Putamen (tissue), 1 donor: ENCODE data around the gene IPO9.
"Not testable (repeated sequence)": the region's sequence is repeated elsewhere in the genome, so short reads cannot be mapped to it uniquely, and the experiment has no call there.

Experiments
- DNase-seq: peaks from one replicate; pipeline ENCODE4 v3.0.0-alpha.2; 2016; ENCODE audit warnings: low spot score

The IPO9 gene

GRCh38 chr1:201888282-201889089, 59.5 kb downstream of the IPO9 start, which contains the start of gene SHISA4:
Gene SHISA4, plus strand, starts transcription at chr1:201888898. Its CDS starts 97 bp downstream, at chr1:201888995.
- peak; percentile 98 for DNase-seq

GRCh38 chr1:201889090-201889968, 60.4 kb downstream of the IPO9 start:
- DNase-seq: peak; percentile 31

GRCh38 chr1:201890223-201890622, 61.3 kb downstream of the IPO9 start:
- DNase-seq: no peak

- DNase-seq: no peak
These were observed 62.0 kb downstream of the IPO9 start for GRCh38 chr1:201890806-201891450.

GRCh38 chr1:201891451-201892045, 62.6 kb downstream of the IPO9 start:
- DNase-seq: no peak

- no peak for DNase-seq
These were observed 63.3 kb downstream of the IPO9 start for GRCh38 chr1:201892211-201892610.

DNA sequence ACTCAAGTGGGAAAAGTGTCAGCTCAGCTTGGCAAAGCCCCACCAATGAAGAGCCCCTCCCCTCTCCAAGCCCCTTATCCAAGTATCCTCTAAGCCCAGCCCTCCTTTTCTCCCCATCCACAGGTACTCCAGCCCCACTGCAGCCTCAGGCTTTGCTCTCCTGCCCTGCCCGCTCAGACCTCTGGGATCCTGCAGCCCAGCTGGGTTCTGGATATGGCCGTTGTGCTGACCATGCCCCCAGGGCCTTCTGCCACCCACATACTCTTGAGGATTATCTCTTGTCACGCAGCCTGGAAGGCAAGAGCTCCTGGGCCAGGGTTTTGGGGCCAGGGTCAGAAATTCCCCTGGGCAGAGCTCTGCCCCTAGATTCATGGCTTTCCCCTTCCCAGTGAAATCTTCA, 64.5 kb downstream of the IPO9 start:
- no peak for DNase-seq

DNA sequence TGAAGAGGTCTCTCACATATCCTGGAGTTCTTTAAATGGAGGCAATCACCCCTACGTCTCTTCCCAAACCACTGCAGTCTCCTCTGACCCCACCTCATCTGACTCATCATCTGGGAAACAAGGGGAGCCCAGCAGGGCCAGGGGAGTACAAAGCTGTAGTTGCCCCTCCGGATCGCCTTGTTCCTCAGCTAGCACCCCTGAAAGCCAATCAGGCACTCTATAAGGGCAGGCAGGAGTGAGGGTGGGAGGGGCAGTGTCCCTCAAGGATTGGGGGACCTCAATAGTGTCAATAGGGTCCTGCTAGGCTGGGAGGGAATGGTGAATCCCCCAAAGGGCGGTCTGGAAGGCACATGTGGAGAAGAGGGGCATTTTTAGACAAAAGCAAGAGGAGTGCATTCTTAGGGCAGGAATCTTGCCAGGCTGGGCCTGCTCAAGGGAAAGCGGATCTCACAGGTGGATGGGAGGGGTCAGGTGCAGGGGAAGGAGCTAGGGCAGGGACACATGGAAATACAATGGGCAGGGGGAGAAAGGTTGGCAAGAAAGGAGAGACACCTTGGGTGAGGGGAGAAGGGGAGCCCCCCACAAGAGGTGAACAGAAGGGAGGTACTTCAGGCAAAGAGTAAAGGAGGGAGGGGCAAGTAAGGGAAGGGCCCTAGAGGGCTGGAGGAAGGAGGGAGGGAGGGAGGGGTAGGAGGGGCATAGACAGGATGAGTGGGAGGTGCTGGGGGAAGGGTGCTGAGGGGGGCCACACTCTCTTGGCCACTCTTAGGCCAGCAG, 65.6 kb downstream of the IPO9 start:
- no peak for DNase-seq

DNA sequence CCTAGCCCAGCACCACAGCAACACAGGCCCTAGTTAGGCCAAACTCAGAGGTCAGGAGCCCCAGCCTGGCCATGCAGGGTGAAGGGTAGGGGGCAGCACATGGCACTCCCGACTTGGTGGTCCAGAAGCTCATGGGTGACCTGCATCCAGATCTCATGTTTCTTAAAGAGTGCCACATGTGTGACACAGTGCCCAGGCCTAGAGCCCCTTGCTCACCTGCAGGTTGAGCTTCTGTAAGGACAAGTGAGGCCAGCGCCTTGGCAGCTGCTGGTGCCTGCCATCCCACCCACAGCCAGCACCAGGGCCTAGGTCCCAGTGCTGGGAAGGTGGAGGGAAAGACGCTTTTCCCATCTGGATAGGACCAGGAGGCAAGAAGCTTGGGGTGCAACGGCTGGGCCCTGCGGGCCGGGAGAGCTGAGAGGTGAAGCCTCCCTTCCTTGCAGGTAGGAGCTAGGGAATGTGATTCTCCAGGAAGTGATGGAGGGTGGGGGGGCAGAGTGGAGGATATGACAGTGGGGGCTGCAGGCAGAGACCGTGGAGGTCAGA, 66.2 kb downstream of the IPO9 start:
- no peak for DNase-seq

DNA sequence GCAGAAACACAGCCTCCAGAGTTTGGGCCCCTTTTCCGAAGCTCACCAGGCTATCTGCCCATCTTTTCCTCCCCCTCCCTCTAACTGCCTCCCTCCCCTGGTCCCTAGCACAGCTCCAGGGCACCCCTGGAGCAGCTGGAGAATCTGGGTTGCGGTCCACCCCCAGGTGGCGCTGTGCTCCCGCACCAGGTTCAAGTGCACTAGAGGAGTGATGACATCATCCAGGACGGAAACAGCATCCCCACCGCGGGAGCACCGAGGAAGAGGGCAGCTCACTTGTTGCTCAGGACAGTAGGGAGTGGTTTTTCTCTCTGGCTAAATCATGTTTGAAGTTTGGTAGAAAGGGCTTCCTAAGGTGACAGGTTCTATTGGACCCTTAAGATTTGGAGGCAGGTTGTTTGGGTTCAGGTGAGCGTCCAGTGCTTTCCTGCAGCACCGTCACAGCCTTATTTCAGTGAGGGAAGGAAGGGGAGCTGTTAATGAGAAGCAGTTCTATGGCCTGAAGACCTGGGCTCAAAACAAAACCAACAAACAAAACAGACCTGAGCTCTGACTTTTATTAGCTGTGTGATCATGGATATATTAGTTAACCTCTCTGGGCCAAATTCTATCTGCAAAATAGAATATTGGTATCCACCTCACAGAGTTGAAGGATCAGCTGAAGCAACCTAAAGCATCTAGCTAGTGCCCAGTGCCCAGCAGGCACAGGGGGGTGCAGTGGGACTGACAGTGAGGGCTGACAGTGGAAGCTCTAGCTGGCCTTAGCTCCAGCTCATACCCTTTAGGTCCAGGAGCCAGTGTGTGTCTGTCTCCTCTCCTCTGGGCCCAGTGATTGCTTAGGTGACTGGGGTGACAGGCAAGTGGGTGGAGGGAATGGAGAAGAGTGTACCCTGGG, 67.2 kb downstream of the IPO9 start:
- DNase-seq: peak; percentile 73

GRCh38 chr1:201896951-201897391, 68.0 kb downstream of the IPO9 start:
- no peak for DNase-seq

- DNase-seq: no peak
These were observed 69.4 kb downstream of the IPO9 start for GRCh38 chr1:201898240-201898894.

- no peak for DNase-seq
These were observed 70.0 kb downstream of the IPO9 start for GRCh38 chr1:201898992-201899391.

- DNase-seq: no peak
These were observed 70.9 kb downstream of the IPO9 start for GRCh38 chr1:201899683-201900429.

- DNase-seq: no peak
These were observed 71.5 kb downstream of the IPO9 start for GRCh38 chr1:201900476-201900875.

- not testable (repeated sequence) for DNase-seq
These were observed 72.1 kb downstream of the IPO9 start for GRCh38 chr1:201901036-201901435.

GRCh38 chr1:201902198-201902597, 73.2 kb downstream of the IPO9 start:
- no peak for DNase-seq

DNA sequence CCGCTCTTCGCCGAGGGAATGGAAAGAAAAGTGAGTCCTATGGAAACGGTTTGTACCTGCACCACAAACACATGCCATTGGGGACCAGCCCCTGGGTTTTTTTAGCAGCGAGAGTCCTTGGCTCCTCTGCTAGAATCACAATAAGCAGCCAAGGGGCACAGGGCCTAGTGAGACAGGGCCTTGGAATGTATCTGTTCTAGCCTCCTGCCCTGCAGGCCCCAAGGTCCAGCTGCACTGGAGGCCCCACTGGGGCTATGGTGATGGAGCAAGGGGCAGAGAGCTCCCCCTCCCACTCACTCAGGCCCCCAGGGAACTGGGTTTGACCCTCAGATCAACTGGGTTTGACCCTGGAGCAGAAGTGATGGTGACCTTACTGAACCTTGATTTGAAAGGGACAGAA, 74.2 kb downstream of the IPO9 start:
- DNase-seq: no peak

DNA sequence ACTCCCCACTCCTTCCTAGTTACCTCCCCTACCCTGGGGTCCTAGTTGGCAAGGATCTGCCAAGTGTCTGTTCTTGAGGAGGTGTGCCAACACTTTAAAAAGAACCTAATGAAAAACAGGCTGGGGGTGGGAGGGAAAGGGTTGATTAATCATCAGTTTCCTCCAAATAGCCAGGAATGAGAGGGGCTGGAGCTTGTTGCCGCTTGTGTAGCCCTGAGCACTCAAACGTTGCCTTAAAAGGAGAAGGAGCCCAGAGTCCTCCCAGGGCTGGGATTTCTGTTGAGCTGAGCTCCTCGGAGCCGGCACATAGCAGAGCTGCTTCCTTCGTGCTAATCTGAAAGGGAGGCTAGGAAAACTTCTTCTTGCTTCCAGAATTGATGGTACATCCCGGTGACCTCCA, 75.6 kb downstream of the IPO9 start:
- DNase-seq: no peak
